Hematopoietic multipotent progenitor cell treated with erythropoietin and hydrocortisone succinate and interleukin-3 and kit ligand, for 17 days (in vitro differentiated cells): ENCODE results near the gene TRIM72.
"Not testable (repeated sequence)": the region's sequence is repeated elsewhere in the genome, so short reads cannot be mapped to it uniquely, and the experiment has no call there.

ENCODE experiments used
- DNase-seq: peaks from one replicate; pipeline ENCODE4 v3.0.0-alpha.2; 2015; ENCODE audit warnings: low spot score

Gene TRIM72

GRCh38 chr16:31256466-31256865, 42.5 kb downstream of the TRIM72 start:
- DNase-seq: no peak

GRCh38 chr16:31258366-31258765, 44.4 kb downstream of the TRIM72 start:
- DNase-seq: no peak

GRCh38 chr16:31260136-31260931, 46.4 kb downstream of the TRIM72 start:
- DNase-seq: no peak

DNA sequence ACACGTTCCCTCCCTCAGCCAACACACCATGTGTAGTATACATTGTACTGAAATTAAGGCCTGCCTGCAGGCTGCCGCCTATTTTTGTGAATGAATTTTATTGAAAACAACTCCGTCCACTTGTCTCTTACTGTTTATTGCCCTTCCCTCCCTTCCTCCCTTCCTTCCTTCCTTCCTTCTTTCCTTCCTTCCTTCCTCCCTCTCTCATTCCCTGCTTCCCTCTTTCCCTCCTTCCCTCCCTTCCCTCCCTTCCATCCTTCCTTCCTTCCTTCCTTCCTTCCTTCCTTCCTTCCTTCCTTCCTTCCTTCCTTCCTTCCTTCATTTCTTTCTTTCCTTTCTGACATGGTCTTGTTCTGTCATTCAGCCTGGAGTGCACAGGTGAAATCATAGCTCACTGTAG, 48.2 kb downstream of the TRIM72 start:
- DNase-seq: no peak

- DNase-seq: no peak
These were observed 51.7 kb downstream of the TRIM72 start for GRCh38 chr16:31265329-31266245.

GRCh38 chr16:31267332-31268032, 53.6 kb downstream of the TRIM72 start:
- DNase-seq: no peak

DNA sequence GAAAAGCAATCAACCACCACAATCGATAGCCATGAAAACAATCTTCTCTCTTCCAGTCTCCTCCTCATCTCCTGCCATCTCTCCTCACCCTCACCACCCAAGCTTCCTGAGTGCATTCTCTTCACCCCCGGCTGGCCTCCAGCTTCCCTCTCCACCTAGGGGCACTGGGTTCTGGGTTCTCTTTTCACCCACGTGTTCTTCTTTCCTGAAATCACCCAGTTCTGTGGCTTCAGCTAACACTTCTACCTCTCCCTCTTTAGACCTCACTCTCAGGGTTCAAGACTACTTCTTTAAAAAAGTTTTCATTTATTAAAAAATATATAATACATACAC, 54.1 kb downstream of the TRIM72 start:
- no peak for DNase-seq

DNA sequence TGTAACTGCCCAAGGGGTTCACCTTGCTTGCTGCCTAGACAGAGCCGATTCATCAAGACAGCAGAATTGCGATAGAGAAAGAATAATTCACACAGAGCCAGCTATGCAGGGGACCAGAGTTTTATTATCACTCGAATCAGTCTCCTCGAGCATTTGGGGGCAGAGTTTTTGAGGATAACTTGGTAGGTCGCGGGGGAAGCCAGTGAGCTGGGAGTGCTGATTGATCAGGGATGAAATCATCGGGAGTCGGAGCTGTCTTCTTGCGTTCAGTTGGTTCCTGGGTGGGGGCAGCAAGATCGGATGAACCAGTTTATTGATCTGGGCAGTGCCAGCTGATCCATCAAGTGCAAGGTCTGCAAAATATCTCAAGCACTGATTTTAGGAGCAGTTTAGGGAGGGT, 55.0 kb downstream of the TRIM72 start:
- no peak for DNase-seq

DNA sequence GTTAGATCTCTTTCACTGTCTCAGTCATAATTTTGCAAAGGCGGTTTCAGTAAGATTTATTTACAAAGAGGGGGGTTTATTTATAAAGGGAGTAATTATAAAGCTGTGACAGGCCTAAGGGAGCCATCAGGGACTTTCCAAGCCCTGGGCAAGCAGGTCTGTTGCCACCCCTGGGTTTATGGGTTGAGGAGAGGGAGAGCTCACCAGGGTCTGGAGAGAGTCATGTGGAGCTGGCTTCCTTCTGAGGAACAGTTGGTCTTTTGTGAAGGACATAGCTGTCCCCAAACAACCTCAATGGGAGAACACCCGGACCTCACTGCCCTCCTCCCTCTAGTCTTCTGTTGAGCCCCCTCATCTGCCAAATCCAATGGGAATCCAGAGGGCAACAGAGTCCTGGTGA, 55.6 kb downstream of the TRIM72 start:
- no peak for DNase-seq

DNA sequence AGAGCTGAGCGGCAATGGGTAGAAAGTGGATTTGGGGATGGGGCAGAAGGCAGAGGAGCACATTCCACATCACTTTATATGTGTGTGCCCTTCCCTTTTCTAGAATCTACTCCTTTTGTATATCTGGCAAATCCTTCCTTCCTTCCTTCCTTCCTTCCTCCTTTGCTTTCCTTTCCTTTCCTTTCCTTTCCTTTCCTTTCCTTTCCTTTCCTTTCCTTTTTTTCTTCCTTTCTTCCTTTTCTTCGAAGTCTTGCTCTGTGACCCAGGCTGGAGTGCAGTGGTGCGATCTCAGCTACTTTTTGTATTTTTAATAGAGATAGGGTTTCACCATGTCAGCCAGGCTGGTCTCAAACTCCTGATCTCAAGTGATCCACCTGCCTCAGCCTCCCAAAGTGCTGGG, 56.1 kb downstream of the TRIM72 start:
- DNase-seq: not testable (repeated sequence)

GRCh38 chr16:31270795-31271194, 56.9 kb downstream of the TRIM72 start:
- no peak for DNase-seq

- no peak for DNase-seq
These were observed 57.8 kb downstream of the TRIM72 start for GRCh38 chr16:31271621-31272190.

- no peak for DNase-seq
These were observed 59.3 kb downstream of the TRIM72 start for GRCh38 chr16:31273187-31273586.

- DNase-seq: peak; percentile 9
These were observed 59.8 kb downstream of the TRIM72 start for GRCh38 chr16:31273676-31274075.

GRCh38 chr16:31274831-31275816, 61.2 kb downstream of the TRIM72 start:
- DNase-seq: no peak

DNA sequence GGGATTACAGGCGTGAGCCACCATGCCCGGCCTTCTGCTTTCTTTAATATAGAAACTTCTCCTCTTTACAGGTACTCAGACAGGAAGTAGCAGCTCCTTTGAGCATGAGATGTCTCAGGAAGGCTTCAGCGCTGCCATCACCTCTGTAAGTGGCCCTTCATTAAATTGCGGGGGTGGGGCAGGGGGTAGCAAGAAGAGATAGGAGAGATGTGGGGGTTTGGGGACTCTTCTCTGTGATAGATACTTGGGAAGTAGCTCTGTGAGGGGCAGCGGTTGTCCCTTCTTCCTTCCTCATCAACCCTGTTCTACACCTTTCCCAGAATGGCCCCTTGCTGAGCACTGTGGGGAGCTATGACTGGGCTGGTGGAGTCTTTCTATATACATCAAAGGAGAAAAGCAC, 62.7 kb downstream of the TRIM72 start:
- DNase-seq: no peak

DNA sequence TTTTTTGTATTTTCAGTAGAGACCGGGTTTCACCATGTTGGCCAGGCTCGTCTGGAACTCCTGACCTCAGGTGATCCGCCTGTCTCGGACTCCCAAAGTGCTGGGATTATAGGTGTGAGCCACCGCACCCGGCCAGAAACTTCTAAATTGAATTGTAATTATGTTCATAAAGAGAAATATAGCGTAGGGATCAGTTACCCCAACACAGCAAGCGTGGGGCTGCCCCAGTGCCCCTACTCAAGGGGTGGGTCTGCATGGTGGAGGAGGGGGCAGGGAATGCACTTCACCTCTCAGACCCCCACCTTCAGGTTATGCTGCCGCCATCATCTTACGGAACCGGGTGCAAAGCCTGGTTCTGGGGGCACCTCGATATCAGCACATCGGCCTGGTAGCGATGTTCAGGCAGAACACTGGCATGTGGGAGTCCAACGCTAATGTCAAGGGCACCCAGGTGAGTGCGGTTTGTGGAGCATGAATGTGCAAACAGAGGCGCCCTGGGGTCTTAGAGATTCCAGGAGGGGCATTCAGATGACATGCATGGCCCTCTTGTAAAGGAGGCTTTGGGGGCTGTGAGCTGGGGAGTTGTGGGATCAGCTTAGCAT, 63.8 kb downstream of the TRIM72 start:
- DNase-seq: no peak

GRCh38 chr16:31278853-31279252, 64.9 kb downstream of the TRIM72 start:
- not testable (repeated sequence) for DNase-seq
